Measurements from ENCODE around the gene ARL13B. TPM values are rescaled to one million over a fixed set of nuclear protein-coding genes. Genes with fewer than 3 reads are reported as not detected.

Gene ARL13B
- total and polyA plus RNA-seq, 2 of the 13 experiments (the other 11 are each of a cell fraction or from before 2014, with no cell fraction given): 2.2 to 9.6 TPM

DNA sequence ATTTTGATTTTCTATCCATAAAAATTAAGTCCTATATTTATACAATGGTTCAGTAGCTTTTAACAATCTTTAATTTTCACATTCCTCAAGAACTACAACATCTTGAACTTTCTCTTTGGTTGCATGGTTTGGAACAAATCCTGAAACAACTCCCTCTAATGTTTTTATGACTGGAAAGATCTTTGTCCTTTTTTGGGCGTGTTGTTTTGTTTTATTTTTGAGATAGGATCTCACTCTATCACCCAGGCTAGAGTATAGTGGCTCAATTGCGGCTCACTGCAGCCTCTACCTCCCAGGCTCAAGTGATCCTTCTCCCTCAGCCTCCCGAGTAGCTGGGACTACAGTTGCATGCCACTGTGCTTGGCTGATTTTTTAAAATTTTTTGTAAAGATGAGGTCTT lies 44.4 kb downstream of the ARL13B start:
- intact Hi-C loops (cut with micrococcal nuclease; ENCODE audit: unreplicated experiment): no loop called here
- 96% methylated on average over 3 of the region's 3 CpGs for WGBS (ENCODE audit: low lambda C conversion rate)

DNA sequence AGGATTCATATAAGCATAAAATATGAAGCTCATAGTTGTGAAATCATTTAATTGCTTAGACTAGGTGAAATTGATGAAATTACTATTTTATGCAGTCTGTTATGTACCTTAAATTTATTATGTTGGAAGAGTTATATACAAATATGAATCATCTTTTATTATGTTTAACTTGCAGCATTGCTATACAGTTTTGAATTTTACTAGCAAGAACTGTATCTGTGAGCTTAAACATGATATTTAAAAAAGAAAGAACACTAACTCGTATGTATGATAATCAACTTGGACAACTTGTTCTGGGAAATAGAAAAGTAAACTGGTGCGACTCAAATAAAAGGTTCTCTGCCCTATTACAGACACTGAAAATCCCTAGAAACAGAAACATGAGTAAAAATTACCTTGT lies 46.7 kb downstream of the ARL13B start:
- no peaks in the 10 kb centered on the region for H3K36me3 ChIP-seq (replicated peaks in 1 of 2; ENCODE audit: control insufficient read depth in 1 of 2, insufficient read depth in 2 of 2, low read length in 2 of 2)
- H3K9me3 ChIP-seq (ENCODE audit: low read length): no peaks in the 10 kb centered on the region
- H3K27ac ChIP-seq (ENCODE audit: extremely low read length, insufficient read depth, low read length): no peak overlapping the region
- CTCF ChIA-PET (ENCODE audit: low intra/inter-chr PET ratio, low total read pairs): no interaction called here
- POLR2A ChIA-PET: no interaction called here
- H4K20me1 ChIP-seq (ENCODE audit: insufficient read depth, low read length): no peaks in the 10 kb centered on the region
- no peak overlapping the region for H3K4me3 ChIP-seq (replicated peaks in 1 of 3; ENCODE audit: insufficient read depth in 1 of 3, low read depth in 2 of 3, low read length in 3 of 3)
- no peak overlapping the region for H3K9ac ChIP-seq (ENCODE audit: insufficient read depth, low read depth, low read length)
- no TSS peak for BruUV-seq (replicated peaks)
- no peak overlapping the region for H3K4me2 ChIP-seq (ENCODE audit: low read depth, low read length)
- ATAC-seq: no peak
- no peaks in the 10 kb centered on the region for H3K4me1 ChIP-seq (ENCODE audit: insufficient read depth, low read length)
- DNase-seq (ENCODE audit: low spot score): no peak
- no peak for FAIRE-seq
- in situ Hi-C loops (cut with HindIII; ENCODE audit: extremely low pct_ligation_motif_present, low pct_unique_long_range_greater_than_20kb) (no loop called here), intact Hi-C loops (cut with micrococcal nuclease; ENCODE audit: unreplicated experiment) (no loop called here)
- no peaks in the 10 kb centered on the region for H3K79me2 ChIP-seq (ENCODE audit: insufficient read depth, low read length)
- no peak overlapping the region for H2AFZ ChIP-seq (ENCODE audit: low read length)
- 91% methylated on average over 2 of the region's 2 CpGs for WGBS (ENCODE audit: low lambda C conversion rate)
- no peaks in the 10 kb centered on the region for H3K27me3 ChIP-seq (ENCODE audit: control insufficient read depth in 1 of 2, insufficient read depth in 2 of 2, low read length in 2 of 2)
- TF ChIP-seq, protein P1, sequence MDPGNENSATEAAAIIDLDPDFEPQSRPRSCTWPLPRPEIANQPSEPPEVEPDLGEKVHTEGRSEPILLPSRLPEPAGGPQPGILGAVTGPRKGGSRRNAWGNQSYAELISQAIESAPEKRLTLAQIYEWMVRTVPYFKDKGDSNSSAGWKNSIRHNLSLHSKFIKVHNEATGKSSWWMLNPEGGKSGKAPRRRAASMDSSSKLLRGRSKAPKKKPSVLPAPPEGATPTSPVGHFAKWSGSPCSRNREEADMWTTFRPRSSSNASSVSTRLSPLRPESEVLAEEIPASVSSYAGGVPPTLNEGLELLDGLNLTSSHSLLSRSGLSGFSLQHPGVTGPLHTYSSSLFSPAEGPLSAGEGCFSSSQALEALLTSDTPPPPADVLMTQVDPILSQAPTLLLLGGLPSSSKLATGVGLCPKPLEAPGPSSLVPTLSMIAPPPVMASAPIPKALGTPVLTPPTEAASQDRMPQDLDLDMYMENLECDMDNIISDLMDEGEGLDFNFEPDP (CRISPR knock-in tag; conservative IDR thresholded peaks at IDR 0.05): no peak
- TF ChIP-seq SCMH1 (CRISPR knock-in tag; IDR thresholded peaks at IDR 0.05; ENCODE audit: borderline replicate concordance) (no peak), HOXA7 (CRISPR knock-in tag; IDR thresholded peaks at IDR 0.05) (no peak), NFIC (IDR thresholded peaks at IDR 0.05; ENCODE audit: low read length) (no peak)

More for the DNA sequence above, 44.4 kb downstream of the ARL13B start:
- Histone ChIP-seq H3K9me3 (ENCODE audit: low read length) (no peaks in the 10 kb centered on the region), H3K79me2 (ENCODE audit: insufficient read depth, low read length) (no peaks in the 10 kb centered on the region), H2AFZ (ENCODE audit: low read length) (no peak overlapping the region), H3K4me2 (ENCODE audit: low read depth, low read length) (no peak overlapping the region), H4K20me1 (ENCODE audit: insufficient read depth, low read length) (no peaks in the 10 kb centered on the region), H3K9ac (ENCODE audit: insufficient read depth, low read depth, low read length) (no peak overlapping the region), H3K36me3 (replicated peaks in 1 of 2; ENCODE audit: control insufficient read depth in 1 of 2, insufficient read depth in 2 of 2, low read length in 2 of 2) (no peaks in the 10 kb centered on the region), H3K27ac (ENCODE audit: extremely low read length, insufficient read depth, low read length) (no peak overlapping the region), H3K4me1 (ENCODE audit: insufficient read depth, low read length) (no peaks in the 10 kb centered on the region), H3K4me3 (replicated peaks in 1 of 3; ENCODE audit: insufficient read depth in 1 of 3, low read depth in 2 of 3, low read length in 3 of 3) (no peak overlapping the region), H3K27me3 (ENCODE audit: control insufficient read depth in 1 of 2, insufficient read depth in 2 of 2, low read length in 2 of 2) (no peaks in the 10 kb centered on the region)
- TF ChIP-seq ZNF143 (CRISPR knock-in tag; IDR thresholded peaks at IDR 0.05): no peak
- no peak for TF ChIP-seq ZNF720 (CRISPR knock-in tag; IDR thresholded peaks at IDR 0.05)
- TF ChIP-seq, protein P2, sequence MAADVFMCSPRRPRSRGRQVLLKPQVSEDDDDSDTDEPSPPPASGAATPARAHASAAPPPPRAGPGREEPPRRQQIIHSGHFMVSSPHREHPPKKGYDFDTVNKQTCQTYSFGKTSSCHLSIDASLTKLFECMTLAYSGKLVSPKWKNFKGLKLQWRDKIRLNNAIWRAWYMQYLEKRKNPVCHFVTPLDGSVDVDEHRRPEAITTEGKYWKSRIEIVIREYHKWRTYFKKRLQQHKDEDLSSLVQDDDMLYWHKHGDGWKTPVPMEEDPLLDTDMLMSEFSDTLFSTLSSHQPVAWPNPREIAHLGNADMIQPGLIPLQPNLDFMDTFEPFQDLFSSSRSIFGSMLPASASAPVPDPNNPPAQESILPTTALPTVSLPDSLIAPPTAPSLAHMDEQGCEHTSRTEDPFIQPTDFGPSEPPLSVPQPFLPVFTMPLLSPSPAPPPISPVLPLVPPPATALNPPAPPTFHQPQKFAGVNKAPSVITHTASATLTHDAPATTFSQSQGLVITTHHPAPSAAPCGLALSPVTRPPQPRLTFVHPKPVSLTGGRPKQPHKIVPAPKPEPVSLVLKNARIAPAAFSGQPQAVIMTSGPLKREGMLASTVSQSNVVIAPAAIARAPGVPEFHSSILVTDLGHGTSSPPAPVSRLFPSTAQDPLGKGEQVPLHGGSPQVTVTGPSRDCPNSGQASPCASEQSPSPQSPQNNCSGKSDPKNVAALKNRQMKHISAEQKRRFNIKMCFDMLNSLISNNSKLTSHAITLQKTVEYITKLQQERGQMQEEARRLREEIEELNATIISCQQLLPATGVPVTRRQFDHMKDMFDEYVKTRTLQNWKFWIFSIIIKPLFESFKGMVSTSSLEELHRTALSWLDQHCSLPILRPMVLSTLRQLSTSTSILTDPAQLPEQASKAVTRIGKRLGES (CRISPR knock-in tag; IDR thresholded peaks at IDR 0.05; ENCODE audit: borderline replicate concordance): no peak
- no peak for TF ChIP-seq CENPT (CRISPR knock-in tag; IDR thresholded peaks at IDR 0.05; ENCODE audit: low read depth)
- in situ Hi-C loops (cut with HindIII; ENCODE audit: extremely low pct_ligation_motif_present, low pct_unique_long_range_greater_than_20kb): no loop called here
- FAIRE-seq (no peak), ATAC-seq (no peak), DNase-seq (ENCODE audit: low spot score) (no peak)
- ChIA-PET CTCF (ENCODE audit: low intra/inter-chr PET ratio, low total read pairs) (no interaction called here), POLR2A (no interaction called here)
- BruUV-seq (replicated peaks): no TSS peak
